Upper lobe of left lung (tissue), 6 donors: ENCODE data around the gene SUMO1. TPM values are rescaled to one million over a fixed set of nuclear protein-coding genes. Genes with fewer than 3 reads are reported as not detected.

ENCODE experiments used
- ATAC-seq, 2 donors: fragments of 200-7000 bp; cut with Tn5 transposase; one replicate each; pipeline ENCODE4 v1.9.1; 2022; ENCODE audit warnings: mild to moderate bottlenecking in 2 of 2, moderate library complexity in 2 of 2; ENCODE audit not compliant: low FRiP score in 2 of 2
- DNase-seq, 2 donors: peaks; one replicate each; pipeline ENCODE4 v3.0.0-alpha.2; 2019 to 2020
- H3K27ac ChIP-seq, 4 donors: fragments of 200-600 bp; sonication (generic); one replicate each; pipeline ENCODE4 v1.5.1; 2016 to 2019
- H3K27me3 ChIP-seq, 4 donors: fragments of 200-600 bp; sonication (generic); one replicate each; pipeline ENCODE4 v1.5.1; 2017 to 2019
- H3K36me3 ChIP-seq, 4 donors: fragments of 200-600 bp; sonication (generic); one replicate each; pipeline ENCODE4 v1.5.1; 2016 to 2019
- H3K4me1 ChIP-seq, 4 donors: fragments of 200-600 bp; sonication (generic); one replicate each; pipeline ENCODE4 v1.5.1; 2018 to 2019
- H3K4me3 ChIP-seq, 4 donors: fragments of 200-600 bp; sonication (generic); one replicate each; pipeline ENCODE4 v1.5.1; 2017 to 2019; ENCODE audit warnings: mild to moderate bottlenecking in 2 of 4, moderate library complexity in 1 of 4
- H3K9me3 ChIP-seq, 4 donors: fragments of 200-600 bp; sonication (generic); one replicate each; pipeline ENCODE4 v1.5.1; 2018 to 2019
- CTCF ChIP-seq, 6 experiments: fragments of 450-650 bp in 4 of 6; fragments of 200-600 bp in 2 of 6; sonication (generic) in 2 of 6; IDR thresholded peaks; one replicate each; pipeline ENCODE4 v1.5.1; 2016 to 2019; ENCODE audit warnings: antibody characterized with exemption in 6 of 6
- EP300 ChIP-seq, 4 donors: sonication (generic); formaldehyde crosslinking; IDR thresholded peaks; one replicate each; pipeline ENCODE4 v1.5.1; 2017; ENCODE audit warnings: antibody characterized with exemption in 4 of 4, control low read depth in 2 of 4
- POLR2A ChIP-seq, 4 donors: fragments of 450-650 bp; IDR thresholded peaks; one replicate each; pipeline ENCODE4 v1.5.1; 2016 to 2017; ENCODE audit warnings: antibody characterized with exemption in 4 of 4, mild to moderate bottlenecking in 2 of 4
- POLR2AphosphoS5 ChIP-seq, 2 donors: sonication (generic); formaldehyde crosslinking; IDR thresholded peaks; one replicate each; pipeline ENCODE4 v1.5.1; 2017; ENCODE audit warnings: antibody characterized with exemption in 2 of 2
- WGBS, 2 donors: methylation state at CpG; one replicate each; pipeline ENCODE4 v1.1.5; 2017 to 2018; 5-methylcytosine and 5-hydroxymethylcytosine counted together
- total RNA-seq, 6 donors: library from RNA; depleted of rRNA in 4 of 6; stranded (reverse); fragments of >200 nt in 4 of 6; gene quantifications; one replicate each; pipeline versions ENCODE4 v1.1.0 to v1.2.1, GENCODE V29; 2016 to 2021
- donor health status: DM: no; HTN: no; CAD: no; lungs with moderate emphysema.
- donor health status: DM: no; HTN: yes; CAD: no; lungs with severe emphysema.

SUMO1 gene
- total RNA-seq, 6 donors from 2014 or later: 41.1 to 101 (median 59.6) TPM

GRCh38 chr2:202201220-202202160 is 36.9 kb downstream of the SUMO1 start:
- ATAC-seq: no peak

DNA sequence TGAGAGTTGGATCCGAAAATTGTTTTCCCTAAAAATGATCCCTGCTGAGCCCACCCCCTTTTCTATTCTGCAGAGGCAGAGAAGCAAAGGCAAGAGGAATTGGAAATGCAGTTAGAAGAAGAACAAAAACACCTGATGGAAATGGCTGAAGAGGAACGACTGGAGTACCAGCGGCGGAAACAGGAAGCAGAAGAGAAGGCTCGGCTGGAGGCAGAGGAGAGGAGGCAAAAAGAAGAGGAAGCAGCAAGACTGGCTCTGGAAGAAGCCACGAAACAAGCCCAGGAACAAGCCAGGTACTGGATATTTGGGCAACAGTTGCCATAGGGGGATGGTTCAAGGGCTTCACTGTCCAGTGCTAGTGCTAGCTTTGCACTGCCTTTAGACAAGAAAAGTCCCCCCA is 41.7 kb downstream of the SUMO1 start:
- TF ChIP-seq EP300 (IDR thresholded peaks at IDR 0.05) (no peak), CTCF (IDR thresholded peaks at IDR 0.05) (no peak), POLR2AphosphoS5 (IDR thresholded peaks at IDR 0.05) (no peak), POLR2A (IDR thresholded peaks at IDR 0.05) (no peak)
- Histone ChIP-seq H3K9me3 (no peaks in the 10 kb centered on the region), H3K36me3 (no peaks in the 10 kb centered on the region), H3K4me1 (no peaks in the 10 kb centered on the region), H3K27ac (no peak overlapping the region), H3K4me3 (no peak overlapping the region), H3K27me3 (no peaks in the 10 kb centered on the region)
- no peak for ATAC-seq
- WGBS, 2 donors: 76 to 77% methylated on average over 6 of the region's 6 CpGs
- DNase-seq: no peak

More at GRCh38 chr2:202201220-202202160, 36.9 kb downstream of the SUMO1 start:
- DNase-seq: no peak
- Histone ChIP-seq H3K36me3 (peaks cover 0 to 12% (median 4%) of the 10 kb centered on the region in 4 donors), H3K27ac (no peak overlapping the region), H3K4me1 (no peaks in the 10 kb centered on the region), H3K9me3 (no peaks in the 10 kb centered on the region), H3K27me3 (no peaks in the 10 kb centered on the region), H3K4me3 (no peak overlapping the region)
- 92 to 94% methylated on average over 20 to 21 of the region's 21 CpGs for WGBS, 2 donors
- TF ChIP-seq EP300 (IDR thresholded peaks at IDR 0.05) (no peak), POLR2A (IDR thresholded peaks at IDR 0.05) (no peak), POLR2AphosphoS5 (IDR thresholded peaks at IDR 0.05) (no peak), CTCF (IDR thresholded peaks at IDR 0.05) (no peak)

- WGBS, 2 donors: 82 to 90% methylated on average over 3 of the region's 3 CpGs
- H3K27ac ChIP-seq: no peak overlapping the region
These were observed 44.0 kb downstream of the SUMO1 start for GRCh38 chr2:202194418-202194817.

DNA sequence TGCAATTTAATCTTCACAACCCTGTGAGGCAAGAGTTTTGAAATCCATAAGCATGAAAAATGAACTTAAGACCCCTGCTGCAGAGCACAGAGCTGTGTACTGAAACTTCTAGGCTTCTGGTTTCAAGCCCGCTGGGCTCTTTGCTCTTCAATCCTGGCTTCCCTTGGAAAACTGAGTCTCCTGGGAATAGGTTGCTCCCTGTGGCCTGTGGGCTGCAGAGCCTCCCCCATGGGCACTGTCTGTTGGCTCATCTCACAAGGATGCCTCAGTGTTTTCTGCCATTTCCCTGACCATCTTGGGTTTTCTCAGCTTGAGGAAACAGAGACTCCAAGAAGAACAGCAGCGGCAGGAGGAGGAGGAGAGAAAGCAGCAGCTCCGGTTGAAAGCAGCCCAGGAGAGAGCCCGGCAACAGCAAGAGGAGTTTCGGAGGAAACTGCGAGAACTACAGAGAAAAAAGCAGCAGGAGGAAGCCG is 44.5 kb downstream of the SUMO1 start:
- no peaks in the 10 kb centered on the region for H3K27me3 ChIP-seq
- no peak for DNase-seq
- 83 to 85% methylated on average over 7 of the region's 7 CpGs for WGBS, 2 donors
- H3K9me3 ChIP-seq: no peaks in the 10 kb centered on the region
- H3K4me1 ChIP-seq: no peaks in the 10 kb centered on the region
- no peak overlapping the region for H3K27ac ChIP-seq
- H3K4me3 ChIP-seq: no peak overlapping the region
- ATAC-seq: no peak
- no peaks in the 10 kb centered on the region for H3K36me3 ChIP-seq
- TF ChIP-seq POLR2AphosphoS5 (IDR thresholded peaks at IDR 0.05) (no peak), POLR2A (IDR thresholded peaks at IDR 0.05) (no peak), CTCF (IDR thresholded peaks at IDR 0.05) (no peak), EP300 (IDR thresholded peaks at IDR 0.05) (no peak)

More at GRCh38 chr2:202194418-202194817, 44.0 kb downstream of the SUMO1 start:
- Histone ChIP-seq H3K4me3 (no peak overlapping the region), H3K27me3 (no peaks in the 10 kb centered on the region), H3K36me3 (no peaks in the 10 kb centered on the region), H3K9me3 (no peaks in the 10 kb centered on the region), H3K4me1 (no peaks in the 10 kb centered on the region)
- DNase-seq (no peak), ATAC-seq (no peak)
- no peak for TF ChIP-seq POLR2AphosphoS5 (IDR thresholded peaks at IDR 0.05)
- no peak for TF ChIP-seq CTCF (IDR thresholded peaks at IDR 0.05)
- TF ChIP-seq EP300 (IDR thresholded peaks at IDR 0.05): no peak
- TF ChIP-seq POLR2A (IDR thresholded peaks at IDR 0.05): no peak
